GM23248 (cell line): ENCODE measurements around the gene WBP11. TPM values are rescaled to one million over a fixed set of nuclear protein-coding genes. Genes with fewer than 3 reads are reported as not detected.

Source experiments
- DNase-seq: peaks from one replicate; pipeline ENCODE4 v3.0.0-alpha.2; 2015
- H2AFZ ChIP-seq: fragments of 200-600 bp; sonication (generic); 2 replicates; pipeline ENCODE4 v1.6.1; 2016; ENCODE audit warnings: antibody characterized with exemption
- H3F3A ChIP-seq: fragments of 200-600 bp; sonication (generic); 2 replicates; pipeline ENCODE4 v1.6.1; 2016; ENCODE audit warnings: mild to moderate bottlenecking, antibody characterized with exemption, mixed run types; ENCODE audit not compliant: insufficient read depth
- H3K27ac ChIP-seq: fragments of 200-600 bp; sonication (generic); 2 replicates; pipeline ENCODE4 v1.5.1; 2016; ENCODE audit warnings: mild to moderate bottlenecking
- H3K27me3 ChIP-seq: fragments of 200-600 bp; sonication (generic); replicated peaks from 2 replicates; pipeline ENCODE4 v1.6.1; 2016; ENCODE audit warnings: mild to moderate bottlenecking; ENCODE audit not compliant: insufficient read depth
- H3K36me3 ChIP-seq: fragments of 200-600 bp; sonication (generic); 2 replicates; pipeline ENCODE4 v1.6.1; 2016; ENCODE audit warnings: low read depth, mild to moderate bottlenecking
- H3K4me1 ChIP-seq: fragments of 200-600 bp; sonication (generic); 2 replicates; pipeline ENCODE4 v1.6.1; 2016; ENCODE audit warnings: mild to moderate bottlenecking; ENCODE audit not compliant: insufficient read depth
- H3K4me2 ChIP-seq: fragments of 200-600 bp; sonication (generic); one replicate; pipeline ENCODE4 v1.6.1; 2016; ENCODE audit warnings: mild to moderate bottlenecking; ENCODE audit not compliant: unreplicated experiment
- H3K4me3 ChIP-seq: fragments of 200-600 bp; sonication (generic); 2 replicates; pipeline ENCODE4 v1.5.1; 2016; ENCODE audit warnings: mild to moderate bottlenecking
- H3K79me2 ChIP-seq: fragments of 200-600 bp; sonication (generic); 2 replicates; pipeline ENCODE4 v1.6.1; 2016; ENCODE audit warnings: mild to moderate bottlenecking; ENCODE audit not compliant: insufficient read depth
- H3K9ac ChIP-seq: fragments of 200-600 bp; sonication (generic); 2 replicates; pipeline ENCODE4 v1.6.1; 2016; ENCODE audit warnings: mild to moderate bottlenecking
- H3K9me2 ChIP-seq: fragments of 200-600 bp; sonication (generic); 2 replicates; pipeline ENCODE4 v1.6.1; 2016; ENCODE audit warnings: mixed run types, mild to moderate bottlenecking, moderate library complexity; ENCODE audit not compliant: insufficient read depth
- H3K9me3 ChIP-seq: fragments of 200-600 bp; sonication (generic); one replicate; pipeline ENCODE4 v1.6.1; 2017; ENCODE audit warnings: low read depth
- H4K20me1 ChIP-seq: fragments of 200-600 bp; sonication (generic); 2 replicates; pipeline ENCODE4 v1.6.0; 2016; ENCODE audit not compliant: insufficient read depth
- EZH2 ChIP-seq: fragments of 200-600 bp; sonication (generic); IDR thresholded peaks from 2 replicates; pipeline ENCODE4 v1.6.1; 2018; ENCODE audit warnings: antibody characterized with exemption, mild to moderate bottlenecking; ENCODE audit not compliant: insufficient read depth, poor library complexity, severe bottlenecking
- EZH2phosphoT487 ChIP-seq: fragments of 200-600 bp; sonication (generic); IDR thresholded peaks from 2 replicates; pipeline ENCODE4 v1.6.1; 2018; ENCODE audit warnings: antibody characterized with exemption, moderate library complexity, mild to moderate bottlenecking, low read depth; ENCODE audit not compliant: insufficient read depth
- WGBS, 2 experiments: methylation state at CpG; one replicate each; pipeline ENCODE4 v1.1.6; 2015 to 2017; ENCODE audit warnings: low lambda C conversion rate in 2 of 2, low coverage in 1 of 2; ENCODE audit errors: missing lambda C conversion rate in 2 of 2; 5-methylcytosine and 5-hydroxymethylcytosine counted together
- in situ Hi-C: fragments of 300-500 bp; cut with MboI; formaldehyde crosslinking; loops from 2 replicates; pipeline ENCODE4 v1.15.0; 2020
- polyA plus RNA-seq: library from polyadenylated mRNA; unstranded; fragments of >200 nt; fragmentation: Nextera tagmentation; extraction: Ambion mirVana; gene quantifications from 2 replicates; pipeline ENCODE4 v1.2.1, GENCODE V29; 2016
- total RNA-seq: library from RNA; depleted of rRNA; stranded (reverse); fragments of >200 nt; shearing (Covaris generic); gene quantifications from 2 replicates; pipeline ENCODE4 v1.2.3, GENCODE V29; 2014

WBP11 gene
- total and polyA plus RNA-seq, 2 experiments from 2014 or later: 5.5 to 44.0 TPM

DNA sequence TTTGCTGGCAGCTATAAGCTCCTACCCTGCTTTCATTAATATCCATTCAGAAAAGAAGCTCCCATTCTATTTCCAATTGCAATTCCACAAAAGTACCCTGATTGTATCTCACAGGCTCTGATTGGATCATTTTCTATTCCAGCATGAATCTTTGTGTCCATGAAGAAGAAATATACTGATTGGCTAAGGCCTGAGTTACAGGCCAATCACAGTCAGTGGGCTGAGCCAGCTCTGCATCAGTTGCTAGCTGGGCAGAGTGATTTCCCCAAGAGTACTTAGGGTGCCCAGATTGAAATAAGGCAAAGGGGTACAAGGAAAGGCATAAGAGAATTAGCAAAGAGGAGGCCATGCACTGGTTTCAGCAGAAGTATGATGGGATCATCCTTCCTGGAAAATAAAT lies 25.6 kb upstream of the WBP11 start:
- Histone ChIP-seq H3K36me3 (no peaks in the 10 kb centered on the region), H3K4me1 (peaks cover 9% of the 10 kb centered on the region), H3F3A (no peaks in the 10 kb centered on the region), H3K27ac (no peak overlapping the region), H3K79me2 (no peaks in the 10 kb centered on the region), H3K9me2 (peaks cover 5% of the 10 kb centered on the region; the same call in 1 of the 2 replicates), H3K9me3 (no peaks in the 10 kb centered on the region), H3K27me3 (no peaks in the 10 kb centered on the region), H3K9ac (no peak overlapping the region), H4K20me1 (no peaks in the 10 kb centered on the region), H2AFZ (no peak overlapping the region), H3K4me3 (no peak overlapping the region), H3K4me2 (no peak overlapping the region)
- TF ChIP-seq EZH2phosphoT487: no peak
- TF ChIP-seq EZH2: no peak
- DNase-seq: peak; percentile 15
- in situ Hi-C loops: no loop called here

DNA sequence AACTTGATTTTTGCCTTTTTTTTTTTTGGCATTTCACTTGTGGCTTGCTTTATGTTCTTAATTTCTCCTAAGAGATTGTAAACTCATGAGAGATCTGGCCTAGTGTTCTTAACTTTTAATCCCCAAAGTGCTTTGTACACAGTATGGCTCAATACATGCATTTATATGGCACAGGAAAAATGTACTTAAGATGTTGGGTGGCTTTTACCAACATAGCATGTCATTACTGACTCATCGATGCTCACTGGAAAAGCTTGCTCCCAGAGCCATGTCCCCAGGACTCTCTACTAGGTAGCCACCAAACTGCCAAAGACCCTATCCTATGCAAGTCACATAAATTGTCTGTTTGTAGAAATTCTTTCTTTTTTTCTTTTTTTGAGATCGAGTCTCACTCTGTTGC lies 23.8 kb upstream of the WBP11 start:
- Histone ChIP-seq H3K4me1 (peaks cover 6% of the 10 kb centered on the region), H3K9me2 (peaks cover 5% of the 10 kb centered on the region; the same call in 1 of the 2 replicates), H3K27me3 (no peaks in the 10 kb centered on the region), H3K9me3 (no peaks in the 10 kb centered on the region), H3K9ac (no peak overlapping the region), H4K20me1 (no peaks in the 10 kb centered on the region), H3F3A (no peaks in the 10 kb centered on the region), H2AFZ (no peak overlapping the region), H3K27ac (no peak overlapping the region), H3K4me2 (no peak overlapping the region), H3K36me3 (no peaks in the 10 kb centered on the region), H3K4me3 (no peak overlapping the region), H3K79me2 (no peaks in the 10 kb centered on the region)
- DNase-seq: peak; percentile 19
- no peak for TF ChIP-seq EZH2
- TF ChIP-seq EZH2phosphoT487: no peak
- in situ Hi-C loops: no loop called here
- 88 to 91% methylated on average over 2 of the region's 2 CpGs for WGBS, 2 experiments

DNA sequence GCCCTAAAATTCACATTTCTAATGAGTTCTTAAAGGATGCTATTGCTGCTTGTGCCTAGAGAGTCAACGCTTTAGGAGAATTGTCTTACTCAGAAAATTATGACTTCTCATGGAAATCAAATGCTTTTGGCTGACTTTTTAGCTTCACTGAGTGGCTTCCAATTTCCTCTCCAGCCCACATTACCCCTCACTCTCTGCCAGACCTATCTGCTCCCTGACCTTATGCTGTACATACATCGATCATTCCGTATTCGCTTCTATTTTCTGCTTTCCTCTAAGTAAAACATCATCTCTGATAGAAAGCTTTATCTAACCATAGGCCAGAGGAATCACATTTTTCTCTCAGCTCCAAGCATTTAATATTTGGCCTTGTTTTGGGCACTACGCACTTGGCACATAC lies 23.2 kb upstream of the WBP11 start:
- H2AFZ ChIP-seq: no peak overlapping the region
- in situ Hi-C loops: no loop called here

DNA sequence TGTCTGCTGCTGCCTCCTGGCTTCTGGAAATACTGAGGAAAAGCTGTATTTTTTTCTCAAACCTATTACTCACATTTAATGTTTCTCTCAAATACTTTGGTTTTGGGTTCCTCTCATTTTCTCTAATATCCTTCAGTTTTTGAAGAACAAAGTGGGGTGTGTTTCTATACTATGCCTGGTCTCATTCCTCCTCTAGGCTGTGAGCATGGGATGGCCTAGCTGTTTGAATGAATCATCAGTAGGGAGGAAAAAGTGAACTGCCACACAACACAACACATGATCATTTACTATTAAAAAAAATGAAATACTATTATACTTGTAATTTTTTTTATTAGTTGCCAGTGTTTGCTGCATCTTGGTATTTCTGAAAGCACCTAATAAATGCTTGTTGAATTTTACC lies 22.0 kb upstream of the WBP11 start:
- H4K20me1 ChIP-seq: no peaks in the 10 kb centered on the region
- no peak overlapping the region for H3K9ac ChIP-seq
- TF ChIP-seq EZH2: no peak
- no peak for TF ChIP-seq EZH2phosphoT487
- H3K27ac ChIP-seq: no peak overlapping the region
- in situ Hi-C loops: no loop called here
- H3K4me2 ChIP-seq: no peak overlapping the region
- H3K27me3 ChIP-seq: no peaks in the 10 kb centered on the region
- H3K4me3 ChIP-seq: no peak overlapping the region
- no peaks in the 10 kb centered on the region for H3K9me3 ChIP-seq
- peaks cover 5% of the 10 kb centered on the region; the same call in 1 of the 2 replicates for H3K9me2 ChIP-seq
- DNase-seq: peak; percentile 22
- no peak overlapping the region for H2AFZ ChIP-seq
- no peaks in the 10 kb centered on the region for H3F3A ChIP-seq
- no peaks in the 10 kb centered on the region for H3K79me2 ChIP-seq
- no peaks in the 10 kb centered on the region for H3K36me3 ChIP-seq
- peaks cover 6% of the 10 kb centered on the region for H3K4me1 ChIP-seq

More for the DNA sequence above, 23.2 kb upstream of the WBP11 start:
- 92 to 98% methylated on average over 5 of the region's 5 CpGs for WGBS, 2 experiments
- no peaks in the 10 kb centered on the region for H3K27me3 ChIP-seq
- H3K9me3 ChIP-seq: no peaks in the 10 kb centered on the region
- peaks cover 6% of the 10 kb centered on the region for H3K4me1 ChIP-seq
- H3K4me3 ChIP-seq: no peak overlapping the region
- DNase-seq: no peak
- H3K9me2 ChIP-seq: peaks cover 5% of the 10 kb centered on the region; the same call in 1 of the 2 replicates
- H3K36me3 ChIP-seq: no peaks in the 10 kb centered on the region
- H3K4me2 ChIP-seq: no peak overlapping the region
- no peaks in the 10 kb centered on the region for H3K79me2 ChIP-seq
- no peak overlapping the region for H3K9ac ChIP-seq
- H4K20me1 ChIP-seq: no peaks in the 10 kb centered on the region
- TF ChIP-seq EZH2: no peak
- TF ChIP-seq EZH2phosphoT487: no peak
- H3F3A ChIP-seq: no peaks in the 10 kb centered on the region
- no peak overlapping the region for H3K27ac ChIP-seq

DNA sequence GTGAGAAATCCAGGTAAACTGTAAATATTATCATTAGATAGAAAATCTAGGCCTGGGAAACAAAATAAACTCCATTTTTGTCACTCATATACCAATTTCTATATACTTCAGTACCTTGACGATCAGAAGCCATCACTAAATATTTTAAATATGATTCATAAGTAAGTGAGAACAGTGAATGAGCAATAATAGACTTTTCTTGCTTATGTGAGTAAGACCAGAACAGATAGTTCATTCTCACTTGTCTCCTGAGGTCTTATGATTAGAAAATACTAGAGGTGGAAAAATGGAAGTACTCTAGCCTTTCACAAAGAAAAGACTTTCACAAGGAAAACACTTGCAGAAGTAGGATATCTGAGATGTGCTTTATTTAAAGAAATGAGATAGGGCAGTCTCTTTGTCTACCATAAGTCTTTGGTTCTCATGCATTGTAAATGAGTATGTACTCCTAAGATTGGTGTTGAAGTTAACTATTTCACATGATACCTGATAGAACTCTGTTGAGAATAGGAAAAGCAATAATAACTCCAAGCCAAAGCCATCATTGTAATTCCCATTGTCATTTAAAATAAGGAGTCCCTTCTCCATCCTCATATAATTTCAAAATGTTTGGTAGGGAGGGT lies 20.8 kb upstream of the WBP11 start:
- Histone ChIP-seq H3K9me2 (peaks cover 5% of the 10 kb centered on the region; the same call in 1 of the 2 replicates), H3K36me3 (no peaks in the 10 kb centered on the region), H3K9me3 (no peaks in the 10 kb centered on the region), H4K20me1 (no peaks in the 10 kb centered on the region), H3F3A (no peaks in the 10 kb centered on the region), H3K79me2 (no peaks in the 10 kb centered on the region), H3K27ac (no peak overlapping the region), H3K4me2 (no peak overlapping the region), H3K27me3 (no peaks in the 10 kb centered on the region), H3K9ac (no peak overlapping the region), H3K4me1 (peaks cover 6% of the 10 kb centered on the region), H2AFZ (no peak overlapping the region), H3K4me3 (no peak overlapping the region)
- in situ Hi-C loops: no loop called here
- peak; percentile 45 for DNase-seq
- TF ChIP-seq EZH2 (no peak), EZH2phosphoT487 (no peak)
- 24 to 28% methylated on average over 1 of the region's 1 CpG for WGBS, 2 experiments
